Activated naive CD8-positive, alpha-beta T cell treated with anti-CD3 and anti-CD28 coated beads, Interleukin-2, amount 50 U/mL, for 16 hours (primary cell): ENCODE measurements around the gene SH3TC2.

Experiments used
- DNase-seq: peaks from one replicate; pipeline ENCODE4 v3.0.0-alpha.2; 2020; ENCODE audit warnings: low read depth, low spot score

SH3TC2 gene

DNA sequence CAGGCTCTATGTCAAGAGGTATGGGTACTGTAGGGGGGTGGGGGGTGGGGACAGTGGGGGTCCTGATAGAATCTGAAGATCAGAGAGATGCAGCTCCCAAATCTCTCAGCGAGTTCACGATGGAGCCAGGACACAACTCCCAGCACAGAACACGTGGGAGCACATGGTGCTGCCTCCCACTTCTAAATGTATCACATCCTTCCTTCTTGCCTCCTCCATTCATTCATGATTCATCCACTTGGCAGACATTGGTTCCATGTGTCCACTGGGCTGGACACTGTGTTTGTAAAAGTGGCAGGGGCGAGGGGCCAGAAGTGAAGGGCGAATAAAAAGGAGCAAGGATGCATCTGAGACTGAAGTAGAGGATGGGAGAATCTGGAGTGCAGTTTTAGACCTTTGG lies 33.9 kb downstream of the SH3TC2 start:
- no peak for DNase-seq

DNA sequence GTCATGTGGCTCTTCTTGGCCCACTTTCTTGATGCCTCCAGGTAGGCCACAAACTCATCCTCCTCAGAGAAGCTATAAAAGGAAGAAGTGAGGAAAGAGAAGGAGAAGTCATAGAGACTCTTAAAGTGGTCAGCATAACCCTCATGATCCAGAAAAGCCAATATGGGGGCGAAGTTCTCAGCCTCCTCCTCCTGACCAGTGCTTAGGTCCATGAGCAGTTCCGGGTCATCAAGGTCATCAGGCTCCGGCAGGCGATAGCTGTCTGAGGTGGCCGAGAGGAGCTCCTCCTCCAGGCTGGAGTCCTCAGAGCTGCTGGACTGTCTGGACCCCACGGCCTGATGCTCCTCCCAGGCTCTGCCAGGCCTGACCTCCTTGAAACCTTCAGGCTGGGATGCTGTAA lies 34.7 kb downstream of the SH3TC2 start:
- DNase-seq, result no peak

DNA sequence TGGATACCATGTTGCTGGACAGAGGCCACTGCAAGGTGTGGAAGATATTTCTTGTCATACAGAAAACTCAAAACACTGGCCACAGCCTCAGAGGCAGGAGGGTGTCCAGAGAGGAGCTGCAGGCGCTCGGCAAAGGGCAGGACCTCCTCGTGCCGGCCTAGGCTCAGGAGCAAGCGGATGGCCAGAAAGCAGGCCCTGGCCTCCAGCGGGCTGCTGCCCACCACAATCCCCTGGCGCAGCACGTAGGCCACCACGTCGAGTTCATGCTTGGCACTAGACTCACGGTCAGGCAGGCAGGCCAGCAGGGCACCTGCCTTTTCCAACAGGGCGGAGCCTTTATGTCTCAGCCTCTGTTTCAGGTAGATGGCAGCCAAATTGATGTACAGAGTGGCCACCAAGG lies 35.2 kb downstream of the SH3TC2 start:
- no peak for DNase-seq

GRCh38 chr5:149024943-149025342 lies 37.9 kb downstream of the SH3TC2 start:
- DNase-seq, result no peak

DNA sequence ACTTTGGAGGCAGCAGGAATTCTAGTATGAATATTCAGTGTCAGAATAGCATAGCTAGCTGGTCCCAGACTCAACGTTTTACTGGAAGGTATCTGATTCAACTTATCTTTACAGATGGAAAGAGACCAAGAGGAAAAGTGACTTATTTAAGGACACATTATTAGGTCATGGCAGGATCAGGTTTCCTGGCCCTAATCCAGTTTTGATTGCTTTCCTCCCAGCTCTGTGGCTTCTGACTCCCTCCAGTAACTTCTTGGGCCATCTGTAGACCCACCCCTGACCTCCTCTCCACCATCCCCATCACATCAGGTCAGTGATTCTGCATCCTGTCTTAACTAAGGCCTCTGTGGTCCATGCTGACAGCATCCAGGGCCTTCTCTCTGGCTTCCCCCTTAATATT lies 38.4 kb downstream of the SH3TC2 start:
- DNase-seq, result no peak

DNA sequence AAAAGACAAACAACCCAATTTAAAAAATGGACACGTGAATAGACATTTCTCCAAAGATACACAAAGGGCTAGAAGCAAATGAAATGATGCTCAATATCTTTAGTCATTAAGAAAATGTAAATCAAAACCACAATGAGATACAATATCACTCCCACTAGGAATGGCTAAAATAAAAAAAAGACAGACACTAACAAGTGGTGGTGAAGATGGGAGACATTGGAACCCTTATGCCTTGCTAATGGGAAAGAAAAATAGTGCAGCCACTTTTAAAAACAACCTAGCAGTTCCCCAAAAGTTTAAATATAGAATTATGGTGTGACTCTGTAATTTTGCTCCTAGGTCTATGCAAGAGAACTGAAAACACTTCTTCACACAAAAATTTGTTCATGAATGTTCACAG lies 40.7 kb downstream of the SH3TC2 start:
- no peak for DNase-seq

DNA sequence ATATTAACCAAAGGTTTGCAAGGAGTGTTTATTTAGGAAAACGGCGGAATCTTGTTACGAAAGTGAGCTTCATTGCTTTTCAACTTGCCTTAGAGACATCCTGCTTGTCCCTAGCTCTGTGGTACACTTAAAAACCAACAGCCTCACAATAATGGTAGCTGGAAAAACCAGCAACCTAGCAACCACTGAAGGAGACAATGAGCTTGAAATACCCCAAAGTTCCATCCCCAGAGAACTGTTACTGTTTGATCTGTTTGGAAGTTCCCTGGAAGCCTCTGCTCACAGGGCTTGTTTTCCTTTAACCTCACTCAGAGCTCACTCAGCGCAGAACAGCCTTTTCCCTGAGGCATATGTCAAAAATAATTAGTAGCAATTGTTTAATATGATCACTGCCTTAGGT lies 43.2 kb downstream of the SH3TC2 start:
- no peak for DNase-seq

GRCh38 chr5:149018909-149019443 lies 43.9 kb downstream of the SH3TC2 start:
- no peak for DNase-seq

- DNase-seq, result no peak
Observed at GRCh38 chr5:149017636-149018035, 45.2 kb downstream of the SH3TC2 start.

DNA sequence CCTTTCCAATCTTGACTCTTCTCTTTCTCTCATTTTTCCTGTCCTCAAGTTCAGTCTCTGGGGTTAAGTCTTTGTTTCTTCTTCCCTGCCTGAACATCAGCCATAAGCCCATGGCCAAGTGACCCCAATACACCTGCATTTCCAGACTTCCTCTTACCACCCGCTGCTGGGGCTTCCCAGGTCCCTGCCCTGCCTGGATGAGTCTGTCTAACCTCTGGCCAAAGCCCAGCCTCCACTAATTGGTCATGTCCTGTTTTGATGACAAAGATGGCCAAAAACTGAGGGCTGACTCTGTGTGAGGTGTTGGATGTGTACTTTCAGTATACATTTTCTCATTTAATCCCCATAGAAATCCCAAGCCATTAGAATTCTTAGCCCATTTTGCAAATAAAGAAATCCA lies 47.3 kb downstream of the SH3TC2 start:
- no peak for DNase-seq

- DNase-seq, result no peak
Observed at GRCh38 chr5:149015126-149015525, 47.7 kb downstream of the SH3TC2 start.

DNA sequence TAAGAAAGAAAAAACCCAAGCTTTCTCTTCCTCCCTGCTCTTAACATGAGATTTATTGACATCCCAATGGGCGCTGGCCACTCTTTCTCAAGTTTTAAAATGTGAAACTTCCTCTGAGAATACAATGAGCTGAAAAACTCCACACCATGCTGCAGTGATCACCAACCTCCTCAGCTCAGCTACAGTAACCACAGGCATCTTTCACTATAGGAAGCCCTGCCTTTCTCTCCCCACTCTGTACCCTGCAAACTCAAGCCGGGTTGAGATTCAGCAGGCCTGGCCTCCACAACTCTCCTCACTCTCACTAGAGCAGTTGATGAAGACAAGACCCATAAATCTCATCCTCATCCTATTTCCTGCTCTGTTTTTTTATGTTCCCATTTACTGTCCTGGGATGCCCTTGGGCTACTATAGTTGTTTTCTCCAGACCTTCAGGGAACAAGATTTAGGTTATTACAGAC lies 48.3 kb downstream of the SH3TC2 start:
- no peak for DNase-seq

DNA sequence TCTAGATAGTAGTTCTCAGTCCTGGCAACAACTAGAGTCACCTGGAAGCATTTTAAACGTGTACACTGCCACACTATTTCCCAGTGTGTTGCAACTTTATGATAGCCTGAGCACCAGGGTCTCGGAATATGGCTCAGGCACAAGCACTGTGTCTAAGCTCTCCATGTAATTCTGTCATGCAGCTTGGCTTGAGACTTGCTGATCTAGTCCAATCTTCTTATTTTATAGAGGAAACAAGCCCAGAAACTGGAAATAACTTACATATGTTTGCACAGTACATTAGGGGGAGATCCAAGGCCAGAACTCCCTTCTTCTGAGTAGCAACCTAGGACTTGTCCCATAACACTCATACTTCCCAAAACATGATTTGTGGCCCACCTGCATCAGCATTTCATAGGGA lies 49.1 kb downstream of the SH3TC2 start:
- no peak for DNase-seq

GRCh38 chr5:149012350-149012749 lies 50.5 kb downstream of the SH3TC2 start:
- no peak for DNase-seq

- DNase-seq, result no peak
Observed at GRCh38 chr5:149011728-149012127, 51.1 kb downstream of the SH3TC2 start.

DNA sequence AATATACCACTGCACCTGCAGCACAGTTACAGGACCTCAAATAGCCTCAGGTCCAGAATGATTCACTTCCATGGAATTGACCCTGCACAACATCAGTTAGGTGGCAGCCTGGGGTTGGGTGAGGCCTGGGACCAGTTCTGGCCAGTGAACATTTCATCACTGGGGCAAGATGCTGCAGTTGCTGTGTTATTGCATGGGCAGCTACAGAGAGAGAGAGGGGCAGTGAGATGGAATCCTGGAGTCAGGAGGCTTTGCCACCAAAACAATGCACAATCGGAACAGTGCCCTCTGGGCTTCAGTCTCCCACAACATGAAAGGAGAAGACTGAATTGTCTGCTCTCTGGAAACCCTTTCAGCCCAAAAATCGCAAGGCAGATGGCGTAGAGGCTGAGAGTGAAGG lies 51.8 kb downstream of the SH3TC2 start:
- DNase-seq, result no peak

DNA sequence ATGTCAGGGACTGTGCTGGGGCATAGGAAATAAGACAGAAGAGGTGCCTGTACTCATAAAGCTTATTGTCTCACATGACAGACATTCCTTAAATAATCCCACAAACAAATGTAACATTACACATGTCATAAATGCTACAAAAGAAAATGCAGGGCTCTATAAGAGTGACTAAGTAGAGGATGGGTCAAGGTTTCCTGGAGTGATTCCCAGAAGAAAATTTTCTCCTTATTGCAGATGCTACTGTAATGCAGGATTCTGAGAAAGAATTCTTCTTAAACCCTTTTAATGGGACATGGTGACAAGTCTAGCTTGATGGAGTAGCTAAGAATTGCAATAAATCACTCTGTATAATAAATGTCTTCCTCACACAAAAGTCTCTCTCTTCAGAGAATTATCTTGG lies 55.7 kb downstream of the SH3TC2 start:
- no peak for DNase-seq

DNA sequence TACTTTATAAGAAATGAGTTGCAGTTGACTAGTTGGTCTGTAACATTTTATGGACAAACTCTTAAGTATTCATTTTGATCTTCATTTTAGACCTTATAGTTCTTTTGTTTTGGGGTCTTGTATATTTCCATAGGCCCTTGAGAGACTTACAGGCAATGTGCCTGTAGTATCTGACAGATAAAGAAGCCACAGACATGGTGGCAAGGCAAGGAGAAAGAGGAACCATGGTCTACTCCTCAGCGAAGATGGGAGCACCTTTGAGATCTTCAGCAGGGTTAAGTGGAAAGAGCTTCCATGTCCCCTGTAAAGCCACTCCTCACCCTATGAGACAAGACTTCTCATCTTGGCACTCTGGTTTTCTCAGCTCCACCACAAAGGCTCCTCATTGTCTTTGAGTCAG lies 56.4 kb downstream of the SH3TC2 start:
- no peak for DNase-seq

DNA sequence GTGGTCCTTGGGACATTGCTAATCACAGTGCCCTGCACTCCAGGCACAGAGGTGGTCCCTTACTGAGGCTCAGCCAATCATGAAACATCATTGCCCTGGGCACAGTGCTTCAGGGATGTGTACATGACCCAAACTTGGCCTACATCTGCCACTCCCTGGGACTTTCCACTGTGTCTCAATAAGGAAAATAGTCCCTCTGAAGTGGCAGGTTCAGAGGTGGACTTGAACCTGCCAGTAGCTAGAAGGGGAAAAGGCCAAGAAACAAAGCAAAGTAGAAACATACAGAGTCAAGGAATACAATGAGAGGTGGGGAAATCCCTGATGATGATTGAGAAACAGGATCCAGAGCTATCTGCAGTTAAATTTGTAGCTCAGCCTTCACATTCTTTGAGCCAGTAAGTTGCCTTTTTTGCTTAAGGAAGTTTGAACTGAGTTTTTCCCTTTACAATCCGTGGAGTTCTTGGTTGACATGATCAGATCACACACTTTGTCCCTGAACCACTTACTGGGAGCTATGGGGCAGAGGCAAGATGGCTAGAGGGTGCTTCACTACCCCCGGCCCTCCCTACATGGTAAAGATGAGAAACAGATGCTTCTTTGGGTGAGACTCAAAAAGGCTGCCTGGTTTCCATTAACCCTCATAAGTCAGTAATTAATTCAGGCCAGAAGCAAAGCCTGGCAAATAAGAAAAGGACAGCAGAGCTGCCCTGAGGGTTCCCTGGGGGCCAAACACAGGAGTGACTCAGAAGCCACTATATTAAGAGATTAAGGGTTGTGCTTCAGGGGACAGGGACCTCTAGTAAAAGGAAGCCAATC lies 57.6 kb downstream of the SH3TC2 start:
- no peak for DNase-seq

- no peak for DNase-seq
Observed at GRCh38 chr5:149004559-149004958, 58.3 kb downstream of the SH3TC2 start.

DNA sequence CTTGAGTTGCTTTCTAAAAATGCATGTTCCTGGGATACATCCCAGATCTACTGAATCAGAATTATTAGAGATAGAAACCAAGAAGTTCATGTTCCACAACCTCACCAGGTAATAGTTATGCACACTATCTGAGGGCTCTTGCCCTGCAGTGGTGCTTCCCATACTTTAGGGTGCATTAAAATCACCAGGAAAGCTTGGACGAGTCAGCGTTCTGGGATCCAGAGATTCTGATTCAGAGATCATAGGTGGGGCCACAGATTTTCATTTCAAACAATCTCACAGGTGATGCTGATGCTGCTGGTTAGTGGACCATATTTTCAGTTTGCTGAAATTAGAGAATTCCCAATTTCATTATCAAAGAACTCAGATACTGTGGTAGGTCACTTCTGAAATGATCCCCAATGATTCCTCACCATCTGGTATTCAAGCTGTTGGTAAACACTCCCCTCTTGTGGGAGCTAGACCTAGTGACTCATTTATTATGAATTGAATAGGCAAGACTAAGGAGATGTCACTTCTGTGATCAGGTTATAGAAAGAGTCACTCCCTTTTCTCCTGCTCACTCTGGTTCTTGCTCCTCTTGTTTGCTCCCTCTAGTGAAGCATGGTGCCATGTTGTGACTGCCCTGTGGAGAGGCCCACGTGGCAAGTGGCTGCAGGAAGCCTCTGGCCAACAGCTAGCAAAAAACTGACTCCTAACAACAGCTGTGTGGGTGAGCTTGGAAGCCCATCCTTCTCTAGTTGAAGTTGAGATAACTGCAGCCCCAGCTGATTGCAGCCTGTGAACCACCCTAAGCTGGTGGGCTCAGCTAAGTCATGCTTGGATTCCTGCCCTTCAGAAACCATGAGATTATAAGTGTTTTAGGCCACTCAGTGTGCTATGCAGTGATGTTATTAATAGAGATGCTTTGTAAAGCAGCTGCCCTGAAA lies 59.8 kb downstream of the SH3TC2 start:
- no peak for DNase-seq

- DNase-seq, result no peak
Observed at GRCh38 chr5:149002053-149002452, 60.8 kb downstream of the SH3TC2 start.
